Left ventricle myocardium superior (tissue), 1 donor: Measurements from ENCODE around the gene ZNF207. TPM values are rescaled to one million over a fixed set of nuclear protein-coding genes. Genes with fewer than 3 reads are reported as not detected.
A peak's percentile ranks its signal among the peaks of the same experiment; 100 is the strongest.
"Not testable (repeated sequence)": the region's sequence is repeated elsewhere in the genome, so short reads cannot be mapped to it uniquely, and the experiment has no call there.

Source experiments
- ATAC-seq: fragments of 200-7000 bp; cut with Tn5 transposase; one replicate; pipeline ENCODE4 v1.9.1; 2020; ENCODE audit warnings: mild to moderate bottlenecking, moderate library complexity
- DNase-seq: peaks from one replicate; pipeline ENCODE4 v3.0.0-alpha.2; 2020
- intact Hi-C: fragments of 100-400 bp; cut with micrococcal nuclease; formaldehyde crosslinking; loops from one replicate; pipeline ENCODE4 v1.11.0; 2022
- total RNA-seq: library from RNA; stranded (reverse); fragmentation: NEBNext Ultra II Directional; extraction: Animal tissue kit (Norgen Biotek cat#: 25700); gene quantifications from one replicate; pipeline ENCODE4 v1.2.1, GENCODE V29; 2021
- donor health status: DM: no; HTN: yes; CAD: no; lungs with severe emphysema.

The ZNF207 gene
- total RNA-seq, 1 donor from 2014 or later = 54.9 TPM

DNA sequence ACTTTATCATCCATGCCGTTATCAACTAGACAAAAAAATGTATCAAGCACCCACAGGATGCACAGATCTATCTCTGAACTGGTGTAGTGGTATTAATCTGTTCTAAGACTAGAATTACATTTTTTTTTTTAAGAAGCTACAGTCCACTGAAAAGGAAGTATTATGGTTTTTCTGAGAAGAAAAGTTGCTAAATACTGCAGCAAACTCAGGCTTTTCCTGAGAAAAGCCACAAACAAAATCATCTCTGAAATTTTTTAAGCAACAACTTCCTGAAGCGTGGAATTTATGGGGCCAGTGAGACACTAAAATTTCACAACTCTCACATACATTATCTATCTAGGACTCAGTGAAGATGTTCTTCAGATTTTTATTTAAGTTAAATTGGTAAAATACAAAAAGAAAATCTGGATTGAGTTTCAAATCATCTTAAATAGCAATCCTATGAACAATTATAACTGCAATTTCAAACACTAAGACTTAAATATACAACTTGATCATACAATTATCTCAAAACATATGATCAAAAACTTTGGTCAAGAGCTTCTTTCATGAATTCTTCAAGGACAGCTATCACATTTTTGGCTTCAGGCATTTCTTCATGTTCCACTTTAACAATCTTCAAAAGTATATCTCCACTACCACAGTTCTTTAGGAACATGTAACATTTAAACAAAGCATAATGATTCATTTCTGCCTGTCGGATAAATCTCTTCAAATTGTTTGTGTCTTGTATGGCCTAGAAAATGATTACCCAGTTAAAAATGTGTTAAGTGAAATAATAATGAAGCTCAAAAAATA lies 18.5 kb upstream of the ZNF207 start:
- no peak for DNase-seq
- intact Hi-C loops = no loop called here
- ATAC-seq = no peak

DNA sequence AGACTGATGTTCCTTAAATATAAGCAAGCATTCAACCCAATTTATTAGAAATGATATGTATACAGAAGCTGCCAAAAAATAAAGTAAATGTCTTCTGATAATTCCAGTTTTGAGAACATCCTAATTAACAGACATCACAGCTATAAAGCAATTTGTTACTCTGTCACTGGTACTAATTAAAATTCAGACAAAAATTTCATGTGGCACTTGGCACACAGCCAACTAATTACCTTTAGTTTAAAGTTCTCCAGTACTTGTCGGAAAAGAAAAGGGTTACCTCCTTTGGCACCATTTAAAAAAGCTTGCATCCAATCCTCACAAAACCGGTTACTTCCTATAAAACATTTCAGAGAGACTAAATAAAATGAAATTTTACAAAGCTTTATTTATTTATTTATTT lies 16.8 kb upstream of the ZNF207 start:
- DNase-seq (no peak), ATAC-seq (no peak)
- intact Hi-C loops = no loop called here

DNA sequence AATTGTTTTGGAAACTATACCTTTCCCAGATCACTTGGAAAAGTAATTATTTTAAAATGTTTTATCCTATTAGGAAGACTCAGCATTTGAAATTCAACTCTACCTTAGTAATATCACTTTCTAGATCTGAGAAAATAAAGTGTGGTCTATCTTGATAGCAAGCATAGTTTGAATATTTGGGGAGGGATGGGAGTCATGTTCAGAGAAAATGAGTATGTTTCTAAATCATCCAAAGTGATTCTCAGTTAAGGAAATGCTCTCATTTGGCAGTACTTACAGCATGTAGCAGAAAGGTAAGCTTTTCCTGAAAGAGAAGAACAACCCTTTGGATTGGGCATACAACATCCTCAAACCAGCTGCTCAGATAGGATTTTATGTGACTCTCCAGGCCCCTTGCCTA lies 14.9 kb upstream of the ZNF207 start:
- intact Hi-C loops = no loop called here
- ATAC-seq (no peak), DNase-seq (no peak)

DNA sequence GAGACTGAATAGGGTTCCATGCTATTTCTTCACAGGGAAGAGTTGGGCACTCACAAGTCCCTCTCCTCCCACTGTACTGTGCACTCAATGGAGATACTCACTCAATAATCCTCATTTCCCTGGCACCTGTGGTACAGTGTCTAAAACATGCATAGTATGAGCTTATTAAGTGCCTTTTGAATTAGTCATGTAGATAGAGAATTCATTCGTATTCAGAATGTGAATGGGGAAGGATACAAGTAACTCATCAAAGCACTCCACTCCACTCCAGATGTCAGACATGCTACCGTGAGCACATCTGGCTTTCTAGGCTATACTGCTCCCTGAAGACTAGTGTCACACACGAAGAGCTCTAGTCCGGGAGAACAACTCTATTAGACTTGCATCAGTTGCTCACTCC lies 14.3 kb upstream of the ZNF207 start:
- no peak for ATAC-seq
- intact Hi-C loops = no loop called here

DNA sequence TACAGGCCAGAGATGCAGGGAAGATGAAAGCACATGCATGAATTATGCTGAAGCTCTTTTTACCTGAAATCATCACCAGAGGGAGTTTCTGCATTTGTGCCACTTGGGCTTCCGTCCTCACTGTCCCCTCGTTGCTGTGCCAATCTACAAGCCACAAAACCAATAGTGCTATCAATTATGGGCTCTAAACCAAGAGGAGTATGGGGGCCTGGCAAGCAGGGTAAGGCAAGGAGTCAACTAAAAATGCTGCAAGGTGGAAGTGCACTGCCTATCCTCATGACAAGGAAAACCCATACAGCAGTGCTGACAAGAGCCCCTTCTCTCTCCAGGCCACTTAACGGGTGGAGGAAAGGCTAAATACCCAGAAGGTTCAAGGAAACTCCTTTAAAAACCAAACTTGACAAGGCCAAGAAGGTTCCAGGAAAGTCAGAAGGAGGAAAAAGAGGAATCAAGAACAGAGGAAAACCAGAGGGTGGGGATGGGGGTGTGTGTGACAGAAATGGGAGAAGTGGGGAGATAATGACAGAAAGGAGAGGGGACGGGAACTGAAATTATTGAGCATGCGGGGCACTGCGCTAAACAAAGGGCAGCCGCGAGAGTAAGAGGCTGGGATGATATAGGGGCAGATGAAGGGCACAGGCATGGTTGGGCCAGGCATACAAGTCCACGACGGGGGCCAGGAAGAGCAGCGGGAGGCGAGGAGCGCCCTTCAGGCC lies 8.7 kb upstream of the ZNF207 start:
- ATAC-seq (peak; percentile 7), DNase-seq (no peak)
- intact Hi-C loops = no loop called here

More for the DNA sequence above, 14.3 kb upstream of the ZNF207 start:
- no peak for DNase-seq

DNA sequence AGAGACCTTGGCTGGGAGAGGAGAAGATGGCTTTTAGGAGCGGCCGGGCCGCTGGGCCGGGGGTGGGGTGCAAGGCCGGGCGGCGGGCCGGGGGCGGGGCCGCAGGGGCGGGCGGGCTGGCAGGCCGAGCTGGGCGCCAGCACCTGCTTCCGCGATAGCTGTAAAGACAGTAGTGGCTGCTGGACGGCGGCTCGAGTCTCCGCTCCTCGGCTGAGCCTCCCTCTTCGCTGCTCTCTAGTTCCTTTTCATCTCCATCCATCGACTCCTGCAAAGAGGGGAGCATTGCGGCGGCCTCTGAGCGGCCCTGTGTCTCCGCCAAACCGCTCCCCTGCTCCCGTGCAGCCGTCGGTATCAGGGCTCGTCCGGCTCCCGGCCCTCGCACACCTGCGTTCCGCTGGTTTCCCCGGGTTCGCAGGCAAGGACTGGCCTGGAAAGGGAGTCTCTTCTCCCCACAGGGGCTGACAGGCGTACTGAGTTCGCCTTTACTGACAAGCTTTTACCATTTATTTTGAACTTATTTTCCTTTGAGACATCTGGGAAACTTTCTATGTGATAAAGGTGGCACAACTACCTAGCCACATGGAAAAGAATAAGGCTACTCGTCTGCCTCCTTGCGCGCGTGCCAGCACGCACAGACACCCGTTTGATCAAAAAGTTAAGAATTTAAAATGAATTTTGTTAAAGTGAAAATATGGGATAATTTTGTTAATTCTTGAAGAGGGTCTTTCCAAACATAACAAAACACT lies 7.9 kb upstream of the ZNF207 start, which contains the start of gene C17orf75:
Gene C17orf75 (minus strand): TSS at position 317 of the 746 bp plus-strand sequence. CDS start 34 bp downstream, at position 283.
- DNase-seq (peak; percentile 87), ATAC-seq (peak; percentile 94)
- intact Hi-C loops = no loop called here

DNA sequence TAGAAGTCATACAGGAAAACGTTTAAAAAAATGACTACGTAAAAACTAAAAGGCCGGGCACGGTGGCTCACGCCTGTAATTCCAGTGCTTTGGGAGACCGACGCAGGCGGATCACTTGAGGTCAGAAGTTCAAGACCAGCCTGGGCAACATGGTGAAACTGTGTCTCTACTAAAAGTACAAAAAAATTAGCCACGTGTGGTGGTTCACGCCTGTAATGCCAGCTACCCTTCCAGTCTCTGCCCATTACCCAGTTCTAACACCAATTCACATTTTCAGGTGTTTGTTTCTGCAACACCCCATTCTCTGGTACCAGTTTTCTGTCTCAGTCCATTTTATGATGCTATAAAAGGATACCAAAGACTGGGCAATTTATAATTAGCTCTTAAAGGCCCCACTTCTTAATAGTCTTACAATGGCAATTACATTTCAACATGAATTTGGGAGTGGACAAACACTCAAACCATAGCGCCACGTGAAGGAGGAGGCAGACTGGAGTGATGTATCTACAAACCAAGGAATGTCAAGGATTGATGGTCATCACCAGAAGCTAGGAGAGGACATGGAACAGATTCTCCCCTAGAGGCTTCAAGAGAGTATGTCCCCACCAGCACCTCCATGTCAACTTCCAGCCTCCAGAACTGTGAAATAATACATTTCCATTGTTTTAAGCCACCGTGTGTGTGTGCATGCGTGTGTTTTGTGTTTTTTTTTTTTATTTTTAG lies 7.2 kb upstream of the ZNF207 start:
- intact Hi-C loops = no loop called here
- no peak for ATAC-seq
- no peak for DNase-seq

DNA sequence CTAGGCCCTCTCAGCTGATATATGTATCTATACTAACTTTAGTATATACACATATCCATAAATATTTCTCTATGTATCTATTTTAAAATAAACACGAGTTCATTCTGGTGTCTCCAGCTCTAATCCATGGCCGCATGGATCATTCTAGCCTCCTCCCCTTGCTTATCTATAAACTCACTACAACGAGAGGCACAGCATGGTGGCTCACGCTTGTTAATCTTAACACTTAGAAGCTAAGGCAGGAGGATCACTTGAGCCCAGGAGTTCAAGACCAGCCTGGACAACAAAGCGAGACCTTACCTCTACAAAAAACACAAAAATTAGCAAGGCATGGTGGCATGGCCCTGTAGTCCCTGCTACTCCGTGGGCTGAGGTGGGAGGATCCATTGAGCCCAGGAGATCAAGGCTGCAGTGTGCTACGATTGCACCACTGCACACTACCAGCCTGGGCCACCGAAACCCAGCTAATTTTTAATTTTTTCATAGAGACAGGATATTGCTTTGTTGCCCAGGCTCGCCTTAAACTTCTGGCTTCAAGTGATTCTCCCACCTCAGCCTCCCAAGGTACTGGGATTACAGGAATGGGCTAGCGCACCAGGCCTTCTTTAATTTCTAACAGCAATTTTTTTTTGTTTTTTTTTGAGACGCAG lies 3.9 kb upstream of the ZNF207 start:
- no peak for DNase-seq
- intact Hi-C loops = no loop called here
- no peak for ATAC-seq

DNA sequence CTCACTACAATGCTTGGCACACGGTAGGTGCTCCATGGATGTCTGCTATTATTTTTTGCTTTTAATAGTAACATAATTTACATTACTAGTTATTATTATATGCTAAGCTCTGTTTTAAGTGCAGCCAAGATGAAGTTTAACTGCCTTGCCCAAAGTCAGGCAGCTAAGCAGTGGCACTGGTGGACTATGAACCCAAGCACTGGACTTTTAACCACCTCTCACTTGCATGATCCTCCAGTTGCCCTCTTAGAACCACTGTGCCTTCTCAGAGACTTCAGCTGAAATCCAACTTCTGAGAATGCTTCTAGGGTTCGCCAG lies 1.5 kb upstream of the ZNF207 start:
- no peak for ATAC-seq
- intact Hi-C loops = no loop called here
- DNase-seq = no peak

DNA sequence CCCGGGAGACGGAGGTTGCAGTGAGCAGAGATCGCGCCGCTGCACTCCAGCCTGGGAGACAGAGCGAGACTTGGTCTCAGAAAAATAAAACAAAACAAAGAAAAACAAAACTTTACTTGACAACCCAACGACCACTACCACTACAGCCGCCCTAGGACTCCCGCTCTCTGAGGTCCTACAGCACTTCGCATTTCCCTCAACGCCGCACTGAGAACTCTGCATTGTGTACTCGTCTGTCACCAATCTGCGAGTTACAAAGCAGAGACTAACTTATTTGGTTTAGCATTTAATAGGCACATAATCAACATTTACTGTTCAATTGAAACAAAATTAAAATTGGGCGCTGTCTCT lies 479 bp upstream of the ZNF207 start:
- DNase-seq = peak; percentile 33
- intact Hi-C loops = no loop called here
- ATAC-seq = peak; percentile 38

DNA sequence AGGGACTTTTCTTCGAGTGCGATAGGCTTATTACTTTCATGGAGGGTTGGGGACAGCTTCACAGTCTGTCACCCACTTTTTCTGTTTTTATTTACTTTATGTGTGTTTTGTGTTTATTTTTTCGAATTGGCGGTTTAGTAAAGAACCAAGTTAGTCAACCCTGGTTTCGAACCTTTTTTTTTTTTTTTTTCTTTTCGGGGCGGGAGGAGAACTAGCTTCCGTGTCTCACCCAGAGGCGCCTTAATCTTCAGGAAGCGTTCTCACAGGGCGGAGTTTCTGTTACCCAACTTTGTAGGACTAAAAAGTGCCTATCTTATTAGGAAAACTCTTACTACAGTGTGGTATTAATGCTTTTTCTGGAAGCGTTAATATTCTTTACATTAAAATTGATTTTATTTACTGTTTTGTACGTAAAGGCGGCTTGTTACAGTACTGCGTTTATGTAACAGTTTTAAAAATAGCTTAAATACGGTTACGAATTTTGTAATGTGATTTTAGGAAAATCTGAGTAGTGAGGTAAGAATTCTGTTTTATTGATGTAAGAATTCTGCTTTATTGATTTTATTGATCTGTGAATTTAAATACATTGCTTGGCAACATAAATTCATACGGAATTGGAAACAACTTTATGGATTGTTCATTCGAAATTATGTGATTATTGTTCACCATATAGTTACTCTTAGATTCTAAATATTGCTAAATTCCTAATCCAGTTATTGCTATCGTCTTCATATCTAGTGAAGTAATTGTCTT lies 885 bp downstream of the ZNF207 start:
- intact Hi-C loops = no loop called here
- peak; percentile 57 for ATAC-seq
- DNase-seq = no peak

DNA sequence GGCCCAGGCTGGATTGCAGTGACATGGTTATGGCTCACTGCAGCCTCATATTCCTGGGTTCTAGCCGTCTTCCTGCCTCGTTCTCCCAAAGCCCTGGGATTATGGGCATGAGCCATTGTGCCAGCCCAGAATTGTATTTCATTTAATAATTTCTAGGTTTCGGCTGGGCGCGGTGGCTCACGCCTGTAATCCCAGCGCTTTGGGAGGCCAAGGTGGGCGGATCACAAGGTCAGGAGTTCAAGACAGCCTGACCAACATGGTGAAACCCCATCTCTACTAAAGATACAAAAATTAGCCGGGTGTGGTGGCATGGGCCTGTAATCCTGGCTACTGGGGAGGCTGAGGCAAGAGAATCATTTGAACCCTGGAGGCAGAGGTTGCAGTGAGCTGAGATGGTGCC lies 2.8 kb downstream of the ZNF207 start:
- intact Hi-C loops, ATAC-seq, DNase-seq: not testable (repeated sequence)

DNA sequence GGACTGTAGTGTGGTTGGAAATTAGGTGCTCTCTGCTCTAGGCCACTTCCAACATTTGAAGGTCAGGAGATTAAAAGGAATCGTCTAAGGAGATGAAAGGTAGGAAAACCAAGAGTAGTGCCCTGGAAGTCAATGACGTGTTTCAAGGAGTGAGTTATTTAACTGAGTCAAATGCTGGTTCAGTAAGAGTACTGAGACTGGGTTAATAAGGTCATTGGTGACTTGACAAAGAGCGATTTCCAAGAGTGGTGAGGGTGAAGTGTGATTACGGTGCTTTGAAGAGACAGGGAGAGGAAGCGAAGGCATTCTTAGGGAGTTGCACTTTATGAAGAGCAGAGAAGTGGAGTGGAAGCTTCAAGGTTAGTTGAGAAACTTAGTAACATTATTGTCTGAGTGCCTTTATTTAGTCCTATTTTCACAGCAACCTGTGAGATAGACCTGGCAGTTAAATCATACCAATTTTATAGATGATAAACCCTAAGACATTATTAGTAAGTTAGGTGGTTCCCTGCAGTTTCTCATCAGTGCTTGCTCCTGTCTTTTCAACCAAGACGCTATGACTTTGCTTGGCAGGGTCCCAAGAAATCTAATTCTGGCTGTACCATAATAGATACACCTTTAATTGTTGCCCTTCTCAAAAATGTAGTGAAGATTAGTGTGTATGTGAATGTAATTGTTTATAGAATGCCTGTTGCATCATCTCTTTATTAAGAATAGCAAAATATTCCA lies 5.9 kb downstream of the ZNF207 start:
- peak; percentile 54 for ATAC-seq
- no peak for DNase-seq
- intact Hi-C loops = no loop called here

DNA sequence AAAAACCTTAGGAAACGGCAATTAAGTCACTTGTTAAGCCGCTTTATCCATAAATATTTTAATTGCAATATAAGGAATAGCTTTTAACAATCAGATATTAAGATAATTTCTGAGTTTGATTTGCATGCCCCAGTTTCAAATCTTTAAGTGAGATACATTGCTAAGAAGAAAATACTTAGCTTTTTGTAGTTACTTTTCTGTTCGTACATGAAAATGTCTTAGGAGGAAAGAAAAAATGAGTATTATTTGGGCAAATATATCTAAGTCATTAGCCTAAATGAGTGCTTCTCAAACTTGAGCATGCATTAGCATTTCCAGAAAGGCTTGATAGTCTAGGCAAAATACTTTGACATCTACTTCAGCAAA lies 6.4 kb downstream of the ZNF207 start:
- ATAC-seq = no peak
- DNase-seq = no peak
- intact Hi-C loops = no loop called here

DNA sequence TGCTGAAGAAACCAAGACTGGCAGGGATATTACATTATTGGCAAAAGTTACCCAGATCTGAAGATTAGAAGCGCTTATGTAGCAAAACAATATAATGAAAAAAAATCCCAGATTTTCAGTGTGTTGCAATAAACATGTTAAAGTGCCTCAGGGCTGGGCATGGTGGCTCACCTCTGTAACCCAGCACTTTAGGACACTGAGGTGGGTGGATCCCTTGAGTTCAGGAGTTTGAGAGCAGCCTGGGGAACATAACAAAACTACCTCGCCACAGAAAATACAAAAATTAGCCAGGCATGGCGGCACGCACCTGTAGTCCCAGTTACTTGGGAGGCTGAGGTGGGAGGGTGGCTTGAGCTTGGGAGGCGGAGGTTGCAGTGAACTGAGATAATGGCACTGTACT lies 6.8 kb downstream of the ZNF207 start:
- intact Hi-C loops = no loop called here
- DNase-seq = no peak
- ATAC-seq = no peak

DNA sequence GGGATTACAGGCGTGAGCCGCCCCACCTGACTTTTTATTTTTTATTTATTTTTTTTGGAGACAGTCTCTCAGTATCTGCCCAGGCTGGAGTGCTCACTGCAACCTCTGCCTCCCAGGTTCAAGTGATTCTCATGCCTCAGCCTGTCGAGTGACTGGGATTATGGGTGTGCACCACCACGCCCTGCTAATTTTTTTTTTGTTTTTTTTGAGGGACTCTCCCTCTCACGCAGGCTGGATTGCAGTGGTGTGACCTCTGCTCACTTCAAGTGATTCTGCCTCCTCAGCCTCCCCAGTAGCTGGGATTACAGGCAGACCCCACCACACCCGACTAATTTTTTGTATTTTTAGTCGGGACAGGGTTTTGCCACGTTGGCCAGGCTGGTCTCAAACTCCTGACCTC lies 7.7 kb downstream of the ZNF207 start:
- intact Hi-C loops = no loop called here
- DNase-seq (no peak), ATAC-seq (no peak)

DNA sequence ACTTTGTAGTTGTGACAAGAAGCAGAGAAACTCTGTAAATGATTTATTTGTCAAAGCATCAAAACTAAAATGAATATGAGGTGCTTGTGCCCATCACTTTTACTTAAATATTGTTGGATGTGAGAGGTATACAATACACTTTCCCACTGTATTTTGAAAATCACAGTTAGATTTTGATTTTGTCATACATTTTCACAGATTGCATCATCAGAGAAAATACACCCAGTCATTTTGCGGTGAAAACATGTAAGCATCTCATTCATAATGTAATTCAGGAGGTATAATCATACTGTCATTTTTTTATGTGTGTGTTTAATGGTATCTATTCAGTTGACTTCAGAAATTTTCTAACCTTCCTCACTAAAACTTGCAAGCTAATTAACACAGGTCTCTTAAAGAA lies 11.3 kb downstream of the ZNF207 start:
- ATAC-seq (no peak), DNase-seq (no peak)
- intact Hi-C loops = no loop called here

DNA sequence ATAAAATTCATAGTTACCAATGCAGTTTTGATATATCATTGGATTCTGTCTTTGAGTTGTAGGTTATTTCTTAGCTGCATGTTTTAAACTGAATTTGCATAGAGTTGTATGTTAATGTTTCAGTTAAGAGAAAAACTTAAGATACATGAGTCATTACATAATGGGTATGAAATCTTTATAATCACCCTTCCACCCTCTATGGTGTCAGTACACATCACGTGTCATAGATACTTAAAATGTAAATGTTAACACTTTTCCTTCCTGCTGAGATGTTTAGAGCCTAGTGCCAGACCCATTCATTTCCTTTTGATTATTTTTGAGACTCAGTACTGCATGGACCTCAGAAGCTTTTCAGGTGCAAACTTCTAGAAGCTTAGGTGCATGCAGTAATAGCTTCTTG lies 20.5 kb downstream of the ZNF207 start:
- intact Hi-C loops = no loop called here
- ATAC-seq (no peak), DNase-seq (no peak)
